Measurements from ENCODE around the gene POMT1. TPM values are rescaled to one million over a fixed set of nuclear protein-coding genes. Genes with fewer than 3 reads are reported as not detected.
A peak's percentile ranks its signal among the peaks of the same experiment; 100 is the strongest.

POMT1 gene
- total RNA-seq, 1 donor from 2014 or later = 61.0 TPM

GRCh38 chr9:131523086-131523388, 20.3 kb downstream of the POMT1 start:
- DNase-seq (ENCODE audit: low spot score, unreplicated experiment) = no peak
- H3K27ac Mint-ChIP-seq = no peak overlapping the region
- no peak overlapping the region for H3K4me3 Mint-ChIP-seq (ENCODE audit: low read depth)
- no peaks in the 10 kb centered on the region for H3K27me3 Mint-ChIP-seq
- no peaks in the 10 kb centered on the region for H3K9me3 Mint-ChIP-seq (ENCODE audit: low read depth)
- no peaks in the 10 kb centered on the region for H3K4me1 Mint-ChIP-seq (ENCODE audit: low read depth)
- H3K36me3 Mint-ChIP-seq (ENCODE audit: insufficient read depth) = peaks cover 13% of the 10 kb centered on the region
- no peak for TF ChIP-seq CTCF (IDR thresholded peaks at IDR 0.05; ENCODE audit: unreplicated experiment)

GRCh38 chr9:131523451-131524435, 21.0 kb downstream of the POMT1 start:
- peaks cover 8% of the 10 kb centered on the region for H3K36me3 Mint-ChIP-seq (ENCODE audit: insufficient read depth)
- H3K4me3 Mint-ChIP-seq (ENCODE audit: low read depth) = no peak overlapping the region
- no peak overlapping the region for H3K27ac Mint-ChIP-seq
- TF ChIP-seq CTCF (IDR thresholded peaks at IDR 0.05; ENCODE audit: unreplicated experiment) = no peak
- no peaks in the 10 kb centered on the region for H3K27me3 Mint-ChIP-seq
- DNase-seq (ENCODE audit: low spot score, unreplicated experiment) = no peak
- no peaks in the 10 kb centered on the region for H3K4me1 Mint-ChIP-seq (ENCODE audit: low read depth)
- no peaks in the 10 kb centered on the region for H3K9me3 Mint-ChIP-seq (ENCODE audit: low read depth)

GRCh38 chr9:131524665-131525315, 22.1 kb downstream of the POMT1 start:
- Mint-ChIP-seq H3K27me3 (no peaks in the 10 kb centered on the region), H3K27ac (peak overlapping the region; percentile 69), H3K36me3 (ENCODE audit: insufficient read depth) (peaks cover 8% of the 10 kb centered on the region), H3K4me3 (ENCODE audit: low read depth) (no peak overlapping the region), H3K4me1 (ENCODE audit: low read depth) (peaks cover under 1% of the 10 kb centered on the region), H3K9me3 (ENCODE audit: low read depth) (no peaks in the 10 kb centered on the region)
- no peak for TF ChIP-seq CTCF (IDR thresholded peaks at IDR 0.05; ENCODE audit: unreplicated experiment)
- DNase-seq (ENCODE audit: low spot score, unreplicated experiment) = no peak

GRCh38 chr9:131525643-131526565, 23.2 kb downstream of the POMT1 start:
- peaks cover 6% of the 10 kb centered on the region for H3K36me3 Mint-ChIP-seq (ENCODE audit: insufficient read depth)
- DNase-seq (ENCODE audit: low spot score, unreplicated experiment) = no peak
- no peak for TF ChIP-seq CTCF (IDR thresholded peaks at IDR 0.05; ENCODE audit: unreplicated experiment)
- H3K4me3 Mint-ChIP-seq (ENCODE audit: low read depth) = no peak overlapping the region
- peaks cover 7% of the 10 kb centered on the region for H3K4me1 Mint-ChIP-seq (ENCODE audit: low read depth)
- no peaks in the 10 kb centered on the region for H3K27me3 Mint-ChIP-seq
- no peaks in the 10 kb centered on the region for H3K9me3 Mint-ChIP-seq (ENCODE audit: low read depth)
- H3K27ac Mint-ChIP-seq = no peak overlapping the region

- H3K4me3 Mint-ChIP-seq (ENCODE audit: low read depth) = peak overlapping the region; percentile 52
- no peaks in the 10 kb centered on the region for H3K9me3 Mint-ChIP-seq (ENCODE audit: low read depth)
- no peak for DNase-seq (ENCODE audit: low spot score, unreplicated experiment)
- H3K27ac Mint-ChIP-seq = no peak overlapping the region
- peaks cover 10% of the 10 kb centered on the region for H3K4me1 Mint-ChIP-seq (ENCODE audit: low read depth)
- peaks cover 6% of the 10 kb centered on the region for H3K36me3 Mint-ChIP-seq (ENCODE audit: insufficient read depth)
- no peak for TF ChIP-seq CTCF (IDR thresholded peaks at IDR 0.05; ENCODE audit: unreplicated experiment)
- H3K27me3 Mint-ChIP-seq = no peaks in the 10 kb centered on the region
These were observed 25.5 kb downstream of the POMT1 start for GRCh38 chr9:131528186-131528585.
